ENCODE measurements around the gene GPR15. TPM values are rescaled to one million over a fixed set of nuclear protein-coding genes. Genes with fewer than 3 reads are reported as not detected.

The GPR15 gene
- total and polyA plus RNA-seq, 12 donors: 0.14 to 0.39 TPM; not detected in 10

DNA sequence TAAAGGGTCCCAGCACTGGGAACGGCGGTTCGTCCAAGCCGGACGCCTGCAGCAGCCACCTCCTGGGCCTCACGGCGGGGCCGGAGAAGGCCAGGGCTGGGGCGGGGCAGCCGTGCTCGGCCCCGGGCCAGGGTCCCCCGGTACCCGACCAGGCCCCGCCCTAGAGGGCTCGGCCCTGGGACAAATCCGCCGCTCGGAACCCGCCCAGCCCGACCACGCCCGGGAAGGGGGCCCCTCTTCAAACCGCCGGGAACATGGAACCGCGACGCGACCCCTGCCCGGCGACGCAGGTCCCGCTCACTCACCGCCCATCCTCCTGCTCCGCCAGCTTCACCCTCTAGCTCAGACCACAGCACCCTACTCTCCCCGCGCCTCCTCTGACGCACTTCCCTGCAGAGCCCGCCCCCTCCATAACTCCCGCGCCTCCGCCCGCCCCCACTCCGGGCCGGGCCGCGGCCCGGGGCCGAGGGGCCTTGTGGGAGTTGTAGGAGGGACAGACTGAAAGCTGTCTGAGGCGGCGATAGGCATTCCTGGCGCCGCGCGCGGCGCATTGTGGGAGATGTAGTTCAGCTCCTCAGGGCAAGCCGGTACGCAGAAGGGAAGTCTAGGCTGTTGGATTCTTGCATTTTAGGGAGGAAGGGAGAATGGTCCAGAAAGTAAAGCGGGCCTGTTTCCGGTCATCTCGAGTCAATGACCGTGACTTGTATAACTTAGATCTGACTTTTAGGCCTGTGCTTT lies 9.1 kb upstream of the GPR15 start, which contains the start of gene CLDND1:
Gene CLDND1 (minus strand): TSS at position 359 of the 738 bp plus-strand sequence. CDS start 1,478 bp downstream, outside the sequence.
- intact Hi-C loops (cut with DNase I): no loop called here
- 0 to 1% (median 0%) methylated on average over 33 to 63 of the region's 63 CpGs for whole genome bisulfite sequencing, 4 donors
- Histone ChIP-seq H3K4me1 (replicated peaks in 1 of 2) (peaks cover 0 to 18% of the 10 kb centered on the region in 2 donors), H3K27ac (peak within 1 kb of the TSS; percentile 84 to 98 (median 88)), H3K36me3 (replicated peaks in 1 of 2) (peaks cover 0 to 8% of the 10 kb centered on the region in 2 donors), H3K4me3 (peak within 1 kb of the TSS; percentile 6 to 78 (median 30)), H3K9me3 (replicated peaks in 1 of 3) (no peaks in the 10 kb centered on the region), H3K27me3 (no peaks in the 10 kb centered on the region)
- DNase-seq: peak; percentile 97 to 99 (median 98)
- TF ChIP-seq POLR2A (IDR thresholded peaks at IDR 0.05): peak; percentile 70 to 83
- TF ChIP-seq, protein P1, sequence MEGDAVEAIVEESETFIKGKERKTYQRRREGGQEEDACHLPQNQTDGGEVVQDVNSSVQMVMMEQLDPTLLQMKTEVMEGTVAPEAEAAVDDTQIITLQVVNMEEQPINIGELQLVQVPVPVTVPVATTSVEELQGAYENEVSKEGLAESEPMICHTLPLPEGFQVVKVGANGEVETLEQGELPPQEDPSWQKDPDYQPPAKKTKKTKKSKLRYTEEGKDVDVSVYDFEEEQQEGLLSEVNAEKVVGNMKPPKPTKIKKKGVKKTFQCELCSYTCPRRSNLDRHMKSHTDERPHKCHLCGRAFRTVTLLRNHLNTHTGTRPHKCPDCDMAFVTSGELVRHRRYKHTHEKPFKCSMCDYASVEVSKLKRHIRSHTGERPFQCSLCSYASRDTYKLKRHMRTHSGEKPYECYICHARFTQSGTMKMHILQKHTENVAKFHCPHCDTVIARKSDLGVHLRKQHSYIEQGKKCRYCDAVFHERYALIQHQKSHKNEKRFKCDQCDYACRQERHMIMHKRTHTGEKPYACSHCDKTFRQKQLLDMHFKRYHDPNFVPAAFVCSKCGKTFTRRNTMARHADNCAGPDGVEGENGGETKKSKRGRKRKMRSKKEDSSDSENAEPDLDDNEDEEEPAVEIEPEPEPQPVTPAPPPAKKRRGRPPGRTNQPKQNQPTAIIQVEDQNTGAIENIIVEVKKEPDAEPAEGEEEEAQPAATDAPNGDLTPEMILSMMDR (IDR thresholded peaks at IDR 0.05): no peak

DNA sequence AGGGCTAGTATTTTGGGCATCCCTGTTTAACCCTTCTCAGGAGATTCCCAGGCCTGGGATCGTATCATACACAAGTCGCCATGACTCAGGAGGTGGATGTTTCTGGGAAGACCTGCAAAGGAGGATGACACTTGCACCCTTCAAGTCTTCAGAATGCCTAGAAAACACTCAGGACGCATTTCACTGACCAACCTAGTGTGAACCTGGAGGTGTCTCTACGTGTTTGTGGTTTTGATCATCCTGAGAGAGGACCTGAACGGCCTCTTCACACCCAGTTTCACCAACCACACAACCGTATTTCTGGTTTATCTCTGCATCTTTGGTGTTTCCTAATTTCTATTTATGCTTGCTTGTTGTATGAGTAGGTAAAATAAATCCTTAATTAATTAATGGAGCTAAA lies 6.3 kb upstream of the GPR15 start:
- Histone ChIP-seq H3K9me3 (replicated peaks in 1 of 3) (no peaks in the 10 kb centered on the region), H3K4me1 (replicated peaks in 1 of 2) (peaks cover 0 to 15% of the 10 kb centered on the region in 2 donors), H3K27ac (no peak overlapping the region), H3K36me3 (replicated peaks in 1 of 2) (no peaks in the 10 kb centered on the region), H3K4me3 (no peak overlapping the region), H3K27me3 (no peaks in the 10 kb centered on the region)
- 80 to 93% (median 83%) methylated on average over 6 of the region's 6 CpGs for WGBS, 4 donors
- intact Hi-C loops (cut with DNase I): no loop called here
- no peak for DNase-seq
- TF ChIP-seq POLR2A (IDR thresholded peaks at IDR 0.05): no peak
- TF ChIP-seq, protein P1 (IDR thresholded peaks at IDR 0.05): no peak

DNA sequence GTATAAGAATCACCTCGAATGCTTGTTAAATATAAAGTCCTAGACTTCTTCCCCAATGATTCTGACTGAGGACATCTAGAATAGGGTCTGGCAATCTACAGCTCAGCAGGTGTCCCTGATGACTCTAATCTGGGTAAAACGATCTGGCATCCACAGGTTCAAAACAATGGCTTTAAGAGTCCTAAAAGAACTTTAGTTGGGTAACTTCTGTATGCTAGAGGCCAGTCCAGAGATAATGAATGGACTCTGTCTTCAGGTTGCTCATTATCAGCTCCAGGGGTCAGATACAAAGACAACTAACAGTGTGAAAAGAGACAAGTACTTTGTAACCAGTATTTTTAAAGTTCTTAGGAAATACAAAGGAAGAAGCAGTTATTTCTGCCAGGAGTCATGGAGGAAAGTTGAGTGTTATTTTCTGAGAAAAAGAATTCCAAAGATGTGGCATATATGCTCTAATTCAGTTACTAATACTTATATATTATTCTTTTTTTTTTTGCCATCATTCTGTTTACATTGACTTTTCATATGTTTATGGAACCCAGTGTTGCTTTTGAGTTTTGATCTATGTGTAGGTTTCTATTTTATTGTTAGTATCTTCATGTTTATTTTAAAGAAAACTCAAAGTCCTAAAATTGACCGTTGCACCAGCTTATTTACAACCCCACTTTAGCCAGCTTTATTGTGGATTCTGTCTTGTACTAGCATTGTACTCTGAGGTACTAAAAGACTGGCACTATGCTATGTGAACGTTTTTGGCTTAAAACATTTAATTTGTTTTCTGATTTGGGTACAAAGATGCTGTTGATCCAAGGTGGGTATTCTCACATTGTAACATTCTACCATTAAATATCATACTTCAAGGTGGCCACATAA lies 3.1 kb upstream of the GPR15 start:
- Histone ChIP-seq H3K27ac (no peak overlapping the region), H3K9me3 (replicated peaks in 1 of 3) (no peaks in the 10 kb centered on the region), H3K4me3 (no peak overlapping the region), H3K27me3 (no peaks in the 10 kb centered on the region), H3K4me1 (replicated peaks in 1 of 2) (no peaks in the 10 kb centered on the region), H3K36me3 (replicated peaks in 1 of 2) (no peaks in the 10 kb centered on the region)
- no peak for DNase-seq
- TF ChIP-seq, protein P1 (IDR thresholded peaks at IDR 0.05): no peak
- TF ChIP-seq POLR2A (IDR thresholded peaks at IDR 0.05): no peak
- WGBS, 4 donors: 43 to 50% (median 45%) methylated on average over 4 of the region's 4 CpGs
- intact Hi-C loops (cut with DNase I): no loop called here

DNA sequence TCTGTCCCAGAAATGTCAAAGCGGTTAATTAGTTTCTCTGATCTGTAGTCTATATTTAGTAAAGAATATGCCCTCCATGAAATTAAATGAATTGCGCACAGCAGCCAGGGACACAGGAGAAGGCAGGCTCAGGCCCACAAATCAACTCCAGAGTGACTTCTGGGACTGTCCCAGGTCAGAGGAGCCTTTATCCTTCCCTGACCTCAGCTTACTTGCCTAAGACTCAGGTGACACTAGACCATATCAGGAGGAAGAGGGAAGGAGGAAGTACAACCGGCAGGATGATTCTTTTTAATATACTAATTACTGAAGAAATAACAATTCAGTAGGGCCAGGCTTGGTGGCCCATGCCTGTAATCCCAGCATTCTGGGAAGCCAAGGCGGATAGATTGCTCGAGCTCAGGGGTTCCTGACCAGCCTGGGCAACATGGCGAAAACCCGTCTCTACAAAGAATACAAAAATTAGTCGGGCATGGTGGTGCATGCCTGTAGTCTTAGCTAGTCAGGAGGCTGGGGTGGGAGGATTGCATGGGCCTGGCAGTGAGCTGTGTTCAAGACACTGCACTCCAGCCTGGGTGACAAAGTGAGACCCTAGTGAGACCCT lies 1.8 kb upstream of the GPR15 start:
- Histone ChIP-seq H3K27ac (no peak overlapping the region), H3K9me3 (replicated peaks in 1 of 3) (no peaks in the 10 kb centered on the region), H3K36me3 (replicated peaks in 1 of 2) (no peaks in the 10 kb centered on the region), H3K4me1 (replicated peaks in 1 of 2) (no peaks in the 10 kb centered on the region), H3K27me3 (no peaks in the 10 kb centered on the region), H3K4me3 (no peak overlapping the region)
- no peak for DNase-seq
- no peak for TF ChIP-seq POLR2A (IDR thresholded peaks at IDR 0.05)
- TF ChIP-seq, protein P1 (IDR thresholded peaks at IDR 0.05): no peak
- 83 to 89% (median 87%) methylated on average over 8 of the region's 8 CpGs for WGBS, 4 donors
- intact Hi-C loops (cut with DNase I): no loop called here
